GM21786 (cell line): ENCODE results near the gene TPX2.
A peak's percentile ranks its signal among the peaks of the same experiment; 100 is the strongest.
"Not testable (repeated sequence)": the region's sequence is repeated elsewhere in the genome, so short reads cannot be mapped to it uniquely, and the experiment has no call there.

Experiments used
- ATAC-seq: cut with Tn5 transposase; IDR thresholded peaks from one replicate; pipeline ENCODE4 v1.9.1; 2021; ENCODE audit not compliant: unreplicated experiment

The TPX2 gene

GRCh38 chr20:31720486-31721407 is 18.3 kb upstream of the TPX2 start:
- no peak for ATAC-seq

DNA sequence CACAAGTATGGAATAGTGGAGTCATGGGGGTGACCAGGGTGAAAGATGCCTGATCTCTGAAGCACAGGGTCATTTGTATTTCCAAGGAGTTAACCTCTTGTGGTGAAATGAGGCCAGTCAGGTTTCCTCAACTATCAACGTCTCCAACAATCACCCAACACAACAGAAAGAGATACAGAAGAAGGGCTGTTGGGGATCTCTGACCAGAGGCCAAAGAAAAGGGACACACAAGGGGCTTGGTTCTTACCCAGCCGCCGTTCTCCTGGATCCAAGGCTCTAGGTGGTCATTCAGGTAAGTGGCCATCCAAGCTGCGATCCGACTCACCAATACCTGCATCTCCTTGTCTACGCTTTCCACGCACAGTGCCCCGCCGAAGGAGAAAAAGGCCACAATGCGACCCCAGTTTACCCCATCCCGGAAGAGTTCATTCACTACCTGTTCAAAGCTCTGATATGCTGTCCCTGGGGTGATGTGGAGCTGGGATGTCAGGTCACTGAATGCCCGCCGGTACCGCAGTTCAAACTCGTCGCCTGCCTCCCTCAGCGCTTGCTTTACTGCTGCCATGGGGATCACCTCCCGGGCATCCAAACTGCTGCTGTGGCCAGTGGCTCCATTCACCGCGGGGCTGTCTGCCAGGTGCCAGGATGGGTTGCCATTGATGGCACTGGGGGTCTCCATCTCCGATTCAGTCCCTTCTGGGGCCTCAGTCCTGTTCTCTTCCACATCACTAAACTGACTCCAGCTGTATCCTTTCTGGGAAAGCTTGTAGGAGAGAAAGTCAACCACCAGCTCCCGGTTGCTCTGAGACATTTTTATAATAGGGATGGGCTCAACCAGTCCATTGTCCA is 17.5 kb upstream of the TPX2 start:
- no peak for ATAC-seq

DNA sequence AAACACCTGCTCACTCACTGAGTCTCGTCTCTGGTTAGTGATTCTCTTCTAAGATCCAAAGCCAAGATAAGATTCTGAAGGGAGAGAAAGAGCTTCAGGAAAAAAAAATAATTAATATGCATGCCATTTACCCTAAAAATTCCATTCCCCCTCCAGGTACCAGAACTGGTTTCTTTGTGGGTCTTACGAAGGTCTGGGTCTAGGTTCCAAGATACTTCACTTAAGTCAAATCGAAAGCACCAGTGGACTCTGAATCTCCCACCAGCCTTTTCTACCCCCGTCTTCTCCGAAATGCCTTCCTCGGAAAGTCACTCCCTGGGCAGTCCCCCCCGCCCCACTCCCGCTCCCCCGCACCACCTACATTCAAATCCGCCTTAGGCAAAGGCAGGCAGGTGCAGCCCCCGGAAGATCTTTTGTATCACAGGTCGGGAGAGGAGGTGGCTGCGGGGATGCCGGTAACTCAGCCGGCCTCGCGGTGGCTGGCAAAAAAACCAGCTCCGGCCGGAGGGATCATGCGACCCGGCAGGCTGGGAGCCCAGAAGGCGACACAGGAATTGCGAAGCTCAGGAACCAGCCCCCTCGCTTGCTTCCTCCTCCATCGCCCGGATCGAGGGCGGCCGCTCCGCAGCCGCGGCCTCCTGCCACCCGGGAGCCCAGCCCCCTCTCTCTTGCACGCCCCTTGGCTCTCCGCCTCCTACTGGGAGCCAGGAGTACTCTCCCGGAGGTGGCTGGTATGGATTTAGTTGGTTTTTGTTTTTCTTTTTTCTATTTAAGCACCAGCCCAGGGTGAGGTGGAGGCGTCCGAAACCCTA is 16.6 kb upstream of the TPX2 start, which contains the start of gene BCL2L1:
TSS of gene BCL2L1 (minus strand) at position 612 of the 812 bp plus-strand sequence. CDS start 650 bp downstream, outside the sequence.
- peak; percentile 23 for ATAC-seq

GRCh38 chr20:31723069-31723318 is 16.1 kb upstream of the TPX2 start:
- no peak for ATAC-seq

DNA sequence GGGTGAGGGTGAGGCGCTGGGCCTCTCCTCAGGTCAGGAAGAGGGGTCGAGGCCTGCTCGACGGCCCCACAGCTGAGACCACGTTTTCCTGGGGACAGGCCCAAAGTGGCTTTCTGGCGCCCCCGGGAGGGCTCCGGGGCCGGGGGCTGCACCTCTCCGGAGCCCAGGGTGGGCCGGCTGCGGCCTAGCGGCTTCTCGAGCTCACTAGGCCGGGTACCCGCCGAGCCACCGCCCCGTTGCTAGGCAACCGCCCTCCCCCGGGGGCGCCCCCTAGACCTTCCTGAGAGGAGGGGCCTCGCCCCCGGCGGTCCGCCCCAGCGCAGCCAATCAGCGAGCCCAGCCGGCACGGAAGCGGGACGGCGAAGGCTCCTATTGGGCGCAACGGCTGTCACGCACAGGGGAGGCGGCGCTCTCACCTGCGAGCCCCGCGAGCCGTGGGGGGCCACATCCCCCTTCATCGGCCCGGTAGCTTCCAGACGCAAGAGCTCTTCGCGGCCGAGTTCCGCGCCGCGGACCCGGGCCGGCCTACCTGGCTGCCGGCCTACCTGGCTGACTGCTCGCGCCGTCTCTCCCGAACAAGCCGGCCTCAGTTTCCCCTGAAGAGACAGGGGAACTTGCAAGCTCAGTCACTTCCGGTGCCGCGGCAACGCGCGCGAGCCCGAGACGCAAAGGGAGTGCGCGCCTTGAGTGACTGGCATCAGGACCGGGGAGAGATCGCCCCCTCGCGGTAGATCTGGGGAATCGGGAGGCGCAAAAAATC is 15.6 kb upstream of the TPX2 start:
- peak; percentile 72 for ATAC-seq

GRCh38 chr20:31731321-31731717 is 7.8 kb upstream of the TPX2 start:
- ATAC-seq: no peak

DNA sequence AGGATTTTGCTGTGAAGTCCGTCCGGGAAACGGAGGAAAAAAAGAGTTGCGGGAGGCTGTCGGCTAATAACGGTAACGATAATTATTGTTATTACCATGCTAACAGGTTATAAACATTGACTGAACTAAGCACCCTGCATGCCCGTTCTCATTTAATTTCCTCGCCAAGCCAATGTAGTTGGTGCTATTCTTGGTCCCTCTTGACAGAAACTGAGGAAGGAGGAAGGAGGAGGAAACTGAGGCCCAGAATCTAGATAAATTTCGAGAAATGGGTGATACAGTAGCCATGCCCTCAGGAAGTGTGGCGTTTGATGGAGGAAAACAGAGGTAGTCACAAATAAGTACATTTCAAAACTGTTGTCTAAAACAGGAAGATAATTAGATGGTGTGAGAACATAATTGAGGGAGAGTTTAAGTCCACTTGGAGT is 474 bp downstream of the TPX2 start:
- ATAC-seq: no peak

- ATAC-seq: no peak
Measured at GRCh38 chr20:31740208-31740607, 1.1 kb downstream of the TPX2 start.

- no peak for ATAC-seq
Measured at GRCh38 chr20:31740656-31741323, 1.7 kb downstream of the TPX2 start.

GRCh38 chr20:31746068-31746878 is 7.2 kb downstream of the TPX2 start:
- ATAC-seq: no peak

GRCh38 chr20:31747028-31747427 is 7.9 kb downstream of the TPX2 start:
- not testable (repeated sequence) for ATAC-seq

DNA sequence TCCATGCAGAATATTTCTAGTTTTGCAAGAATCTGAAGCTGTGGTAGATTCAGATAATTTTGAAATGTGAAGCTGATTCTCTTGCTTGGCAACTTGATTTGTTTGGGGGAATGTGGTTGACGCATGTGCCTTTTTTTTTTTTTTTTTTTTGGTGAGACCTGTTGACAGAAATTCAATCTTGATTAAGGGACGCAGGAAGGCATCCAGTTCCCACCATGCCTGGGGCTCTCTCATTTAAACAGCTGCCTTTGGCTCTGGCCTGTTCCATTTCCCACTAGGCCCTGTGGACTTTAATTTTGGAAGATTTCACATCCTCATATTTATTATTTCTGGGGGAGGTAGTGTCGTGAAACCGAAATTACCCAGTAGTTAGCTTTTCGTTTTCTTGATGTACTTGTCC is 8.6 kb downstream of the TPX2 start:
- no peak for ATAC-seq

- no peak for ATAC-seq
Measured at GRCh38 chr20:31749223-31749622, 10.1 kb downstream of the TPX2 start.

- no peak for ATAC-seq
Measured at GRCh38 chr20:31751126-31751525, 12.0 kb downstream of the TPX2 start.

DNA sequence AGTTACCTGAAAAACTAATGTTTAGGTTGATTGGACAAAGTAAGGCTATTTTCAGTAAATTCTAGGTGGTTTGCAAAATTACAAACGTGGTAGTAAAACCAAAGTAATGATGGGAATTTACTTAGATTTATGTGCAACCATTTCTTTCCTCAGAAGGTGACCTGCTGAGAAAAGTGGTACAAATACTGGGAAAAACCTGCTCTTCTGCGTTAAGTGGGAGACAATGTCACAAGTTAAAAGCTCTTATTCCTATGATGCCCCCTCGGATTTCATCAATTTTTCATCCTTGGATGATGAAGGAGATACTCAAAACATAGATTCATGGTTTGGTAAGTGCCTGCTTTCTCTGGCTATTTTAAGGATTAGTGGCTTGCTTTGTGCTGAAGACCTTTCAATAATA is 18.2 kb downstream of the TPX2 start:
- ATAC-seq: no peak

DNA sequence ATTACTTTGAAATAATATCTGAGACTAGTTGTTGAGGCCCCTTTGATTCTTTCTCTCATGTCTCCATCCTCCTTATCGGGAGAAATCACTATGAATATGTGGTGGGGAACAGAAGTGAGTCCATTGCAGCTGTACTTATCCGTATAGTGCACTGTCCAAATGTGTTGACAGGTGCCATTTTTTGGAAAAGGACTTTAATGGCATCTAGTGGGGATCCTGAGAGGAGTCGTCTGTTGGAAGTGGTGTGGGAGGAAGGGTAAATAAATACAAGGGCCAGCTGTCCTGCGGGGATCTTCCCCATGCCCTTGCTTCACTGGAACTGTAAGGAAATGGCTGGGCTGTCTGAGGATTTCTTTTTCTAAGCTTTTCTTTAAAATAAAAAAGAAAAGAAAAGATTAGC is 19.4 kb downstream of the TPX2 start:
- no peak for ATAC-seq

GRCh38 chr20:31758991-31759390 is 19.9 kb downstream of the TPX2 start:
- no peak for ATAC-seq

GRCh38 chr20:31759836-31760518 is 20.9 kb downstream of the TPX2 start:
- ATAC-seq: no peak
